Measurements from ENCODE around the gene EIF4E2. TPM values are rescaled to one million over a fixed set of nuclear protein-coding genes. Genes with fewer than 3 reads are reported as not detected.
A peak's percentile ranks its signal among the peaks of the same experiment; 100 is the strongest.

EIF4E2 gene
- polyA plus RNA-seq, 1 experiment: 40.5 TPM

GRCh38 chr2:232521959-232522622 lies 28.4 kb upstream of the EIF4E2 start:
- no peak for DNase-seq (ENCODE audit: low read depth, low spot score)
- no peaks in the 10 kb centered on the region for H3K9me3 ChIP-seq (ENCODE audit: control insufficient read depth, insufficient read depth, low read length)
- CTCF ChIA-PET: interaction anchor here (0.8 to 2.9 kb wide), 9 partner anchors 10 to 622 kb away, joined by 3 to 12 read pairs (median 4); partner anchors contain the start of gene ALPI
- peaks cover 59% of the 10 kb centered on the region for H3K27me3 ChIP-seq (ENCODE audit: control insufficient read depth, insufficient read depth, low read length)
- no peak overlapping the region for H3K27ac ChIP-seq (ENCODE audit: low read depth, low read length)
- peak; percentile 50 for TF ChIP-seq CTCF (IDR thresholded peaks at IDR 0.05; ENCODE audit: low read depth, low read length)
- H3K4me3 ChIP-seq (ENCODE audit: low read depth, low read length): no peak overlapping the region
- POLR2A ChIA-PET: no interaction called here

GRCh38 chr2:232522623-232523401 lies 27.7 kb upstream of the EIF4E2 start:
- POLR2A ChIA-PET: no interaction called here
- CTCF ChIA-PET: interaction anchor here (0.9 to 1.3 kb wide), 5 partner anchors 9 to 621 kb away, joined by 3 to 4 read pairs (median 3); partner anchors contain the start of gene ALPI
- Histone ChIP-seq H3K4me3 (ENCODE audit: low read depth, low read length) (no peak overlapping the region), H3K9me3 (ENCODE audit: control insufficient read depth, insufficient read depth, low read length) (no peaks in the 10 kb centered on the region), H3K27me3 (ENCODE audit: control insufficient read depth, insufficient read depth, low read length) (peaks cover 59% of the 10 kb centered on the region), H3K27ac (ENCODE audit: low read depth, low read length) (no peak overlapping the region)
- no peak for TF ChIP-seq CTCF (IDR thresholded peaks at IDR 0.05; ENCODE audit: low read depth, low read length)
- no peak for DNase-seq (ENCODE audit: low read depth, low spot score)

GRCh38 chr2:232523402-232523681 lies 27.1 kb upstream of the EIF4E2 start:
- Histone ChIP-seq H3K9me3 (ENCODE audit: control insufficient read depth, insufficient read depth, low read length) (no peaks in the 10 kb centered on the region), H3K27me3 (ENCODE audit: control insufficient read depth, insufficient read depth, low read length) (peaks cover 59% of the 10 kb centered on the region), H3K4me3 (ENCODE audit: low read depth, low read length) (no peak overlapping the region), H3K27ac (ENCODE audit: low read depth, low read length) (no peak overlapping the region)
- ChIA-PET POLR2A (no interaction called here), CTCF (interaction anchor here (1.5 kb wide), 1 partner anchor 79 kb away, joined by 4 read pairs; no protein-coding TSS in a partner anchor)
- TF ChIP-seq CTCF (IDR thresholded peaks at IDR 0.05; ENCODE audit: low read depth, low read length): no peak
- no peak for DNase-seq (ENCODE audit: low read depth, low spot score)

GRCh38 chr2:232523682-232524597 lies 26.5 kb upstream of the EIF4E2 start:
- no peak for DNase-seq (ENCODE audit: low read depth, low spot score)
- CTCF ChIA-PET: interaction anchor here (1.1 to 1.5 kb wide), 2 partner anchors 79 to 599 kb away, joined by 3 to 4 read pairs; no protein-coding TSS in a partner anchor

More at GRCh38 chr2:232523682-232524597, 26.5 kb upstream of the EIF4E2 start:
- Histone ChIP-seq H3K27ac (ENCODE audit: low read depth, low read length) (no peak overlapping the region), H3K27me3 (ENCODE audit: control insufficient read depth, insufficient read depth, low read length) (peaks cover 53% of the 10 kb centered on the region), H3K4me3 (ENCODE audit: low read depth, low read length) (no peak overlapping the region), H3K9me3 (ENCODE audit: control insufficient read depth, insufficient read depth, low read length) (no peaks in the 10 kb centered on the region)
- POLR2A ChIA-PET: no interaction called here
- TF ChIP-seq CTCF (IDR thresholded peaks at IDR 0.05; ENCODE audit: low read depth, low read length): no peak
